ENCODE measurements around the gene CRY1. TPM values are rescaled to one million over a fixed set of nuclear protein-coding genes. Genes with fewer than 3 reads are reported as not detected.

Gene CRY1
- total RNA-seq, 1 experiment from 2014 or later: 43.8 TPM

GRCh38 chr12:106941481-106942156 is 151.7 kb downstream of the CRY1 start:
- ChIA-PET CTCF (no interaction called here), POLR2A (no interaction called here)
- Histone ChIP-seq H3K9me3 (ENCODE audit: control insufficient read depth, insufficient read depth, low read depth, low read length) (peaks cover 14% of the 10 kb centered on the region; the same call in 1 of the 2 replicates), H3K27me3 (ENCODE audit: control insufficient read depth, insufficient read depth, low read length) (no peaks in the 10 kb centered on the region), H3K27ac (ENCODE audit: low read length) (no peak overlapping the region), H3K36me3 (ENCODE audit: control insufficient read depth, insufficient read depth, low read length) (no peaks in the 10 kb centered on the region), H3K4me1 (ENCODE audit: control insufficient read depth, insufficient read depth, low read length) (no peaks in the 10 kb centered on the region), H3K4me3 (ENCODE audit: low read depth in 2 of 2, low read length in 2 of 2) (no peak overlapping the region)
- no peak for ATAC-seq
- in situ Hi-C loops (cut with HindIII; ENCODE audit: low pct_unique_long_range_greater_than_20kb, low sequenced_read_pairs) (no loop called here), intact Hi-C loops (cut with micrococcal nuclease; ENCODE audit: unreplicated experiment) (no loop called here)
- no peak for TF ChIP-seq SIN3A (IDR thresholded peaks at IDR 0.05; ENCODE audit: borderline replicate concordance, insufficient read depth, low read depth, low read length)
- no peak for TF ChIP-seq POLR2AphosphoS5 (IDR thresholded peaks at IDR 0.05; ENCODE audit: low read depth, low read length)
- no peak for TF ChIP-seq TCF7L2 (IDR thresholded peaks at IDR 0.05; ENCODE audit: low read depth, low read length)
- TF ChIP-seq REST (IDR thresholded peaks at IDR 0.05; ENCODE audit: insufficient read depth in 1 of 2, low read depth in 2 of 2, low read length in 1 of 2): no peak
- TF ChIP-seq CTCF (IDR thresholded peaks at IDR 0.05): no peak
- no TSS peak for BruUV-seq (replicated peaks)
- DNase-seq (ENCODE audit: low read depth, low spot score): no peak

Other genes starting within 250 kb of the CRY1 start
- gene TMEM263, start 137.6 kb downstream of the CRY1 start, total RNA-seq (2021; ENCODE audit: unreplicated experiment): 35.0 TPM
- gene MTERF2, start 106.4 kb downstream of the CRY1 start, total RNA-seq (2021; ENCODE audit: unreplicated experiment): 10.9 TPM